Gastroesophageal sphincter (tissue), 3 donors: Measurements from ENCODE around the gene HMGCS1.

Experiments
- POLR2A ChIP-seq, 2 donors: fragments of 450-650 bp; IDR thresholded peaks; one replicate each; pipeline ENCODE4 v1.6.1; 2017; ENCODE audit warnings: antibody characterized with exemption in 2 of 2, mild to moderate bottlenecking in 2 of 2, moderate library complexity in 1 of 2
- POLR2AphosphoS5 ChIP-seq: sonication (generic); formaldehyde crosslinking; IDR thresholded peaks from one replicate; pipeline ENCODE4 v1.6.1; 2017; ENCODE audit warnings: antibody characterized with exemption
- TF ChIP-seq, protein P1 (sequence below), 4 experiments: fragments of 200-600 bp in 2 of 4; fragments of 450-650 bp in 2 of 4; sonication (generic) in 1 of 4; IDR thresholded peaks; one replicate each; pipeline ENCODE4 v1.5.1; 2017 to 2019; ENCODE audit warnings: antibody characterized with exemption in 4 of 4, mild to moderate bottlenecking in 2 of 4, moderate library complexity in 2 of 4

DNA sequence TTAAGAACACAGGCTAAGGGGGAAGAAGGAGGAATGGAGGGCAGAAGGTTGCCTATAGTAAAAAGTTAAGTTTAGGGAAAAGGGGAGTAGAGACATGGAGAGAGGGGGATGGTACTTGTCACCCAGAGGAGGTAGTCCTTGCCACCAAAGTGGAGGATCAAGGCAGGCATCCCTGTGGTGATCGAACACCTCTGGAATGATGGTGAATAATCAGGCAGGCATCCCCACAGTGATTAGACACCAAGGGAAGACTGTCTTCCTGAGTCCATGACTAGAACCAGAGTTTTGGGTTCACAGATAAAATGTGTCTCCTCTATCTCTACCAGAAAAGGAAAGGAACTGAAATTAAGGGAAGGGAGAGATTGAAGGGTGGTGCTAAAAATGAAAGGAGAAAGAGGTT lies 19.2 kb upstream of the HMGCS1 start:
- TF ChIP-seq POLR2A (IDR thresholded peaks at IDR 0.05) (no peak), POLR2AphosphoS5 (no peak)
- TF ChIP-seq, protein P1, sequence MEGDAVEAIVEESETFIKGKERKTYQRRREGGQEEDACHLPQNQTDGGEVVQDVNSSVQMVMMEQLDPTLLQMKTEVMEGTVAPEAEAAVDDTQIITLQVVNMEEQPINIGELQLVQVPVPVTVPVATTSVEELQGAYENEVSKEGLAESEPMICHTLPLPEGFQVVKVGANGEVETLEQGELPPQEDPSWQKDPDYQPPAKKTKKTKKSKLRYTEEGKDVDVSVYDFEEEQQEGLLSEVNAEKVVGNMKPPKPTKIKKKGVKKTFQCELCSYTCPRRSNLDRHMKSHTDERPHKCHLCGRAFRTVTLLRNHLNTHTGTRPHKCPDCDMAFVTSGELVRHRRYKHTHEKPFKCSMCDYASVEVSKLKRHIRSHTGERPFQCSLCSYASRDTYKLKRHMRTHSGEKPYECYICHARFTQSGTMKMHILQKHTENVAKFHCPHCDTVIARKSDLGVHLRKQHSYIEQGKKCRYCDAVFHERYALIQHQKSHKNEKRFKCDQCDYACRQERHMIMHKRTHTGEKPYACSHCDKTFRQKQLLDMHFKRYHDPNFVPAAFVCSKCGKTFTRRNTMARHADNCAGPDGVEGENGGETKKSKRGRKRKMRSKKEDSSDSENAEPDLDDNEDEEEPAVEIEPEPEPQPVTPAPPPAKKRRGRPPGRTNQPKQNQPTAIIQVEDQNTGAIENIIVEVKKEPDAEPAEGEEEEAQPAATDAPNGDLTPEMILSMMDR (IDR thresholded peaks at IDR 0.05), result no peak
